NCI-H128 (cell line): ENCODE measurements around the gene GPATCH11.

Experiments used
- DNase-seq: peaks from one replicate; lab custom pipeline; 2025; ENCODE audit not compliant: unreplicated experiment; lab: John Stamatoyannopoulos, UW

GPATCH11 gene

DNA sequence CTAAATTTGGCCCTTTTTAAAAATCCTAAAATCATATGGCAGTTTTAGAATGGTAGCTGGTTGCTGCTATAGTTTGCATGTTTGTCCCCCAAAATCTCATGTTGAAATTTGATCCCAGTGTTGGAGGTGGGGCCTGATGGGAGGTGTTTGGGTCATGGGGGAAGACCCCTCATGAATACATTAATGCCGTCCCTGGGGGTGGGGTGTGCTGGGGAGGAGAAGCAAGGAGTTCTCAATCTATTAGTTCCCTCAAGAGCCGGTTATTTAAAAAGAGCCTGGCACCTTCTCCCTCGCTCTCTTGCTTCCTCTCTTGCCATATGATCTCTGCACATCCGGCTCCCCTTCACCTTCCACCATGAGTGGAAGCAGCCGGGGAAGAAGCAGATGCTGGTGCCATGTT is 20.8 kb downstream of the GPATCH11 start:
- no peak for DNase-seq

DNA sequence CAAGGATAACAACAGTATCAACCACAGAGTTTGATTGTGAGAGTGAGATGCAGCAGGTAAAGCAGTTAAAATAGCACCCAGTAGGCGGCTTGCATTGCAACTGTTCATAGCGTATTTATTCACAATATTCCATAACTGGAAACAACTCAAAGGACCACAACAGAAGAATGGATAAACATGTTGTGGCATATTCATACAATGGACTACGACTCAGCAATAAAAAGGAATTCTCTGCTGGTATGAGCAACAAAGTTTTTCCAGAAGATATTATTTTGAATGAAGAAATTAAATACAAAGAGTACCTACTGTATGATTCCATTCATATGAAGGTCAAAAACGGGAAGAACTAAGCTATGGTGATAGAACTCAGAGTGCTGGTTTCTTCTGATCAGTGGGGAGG is 25.2 kb downstream of the GPATCH11 start:
- no peak for DNase-seq

DNA sequence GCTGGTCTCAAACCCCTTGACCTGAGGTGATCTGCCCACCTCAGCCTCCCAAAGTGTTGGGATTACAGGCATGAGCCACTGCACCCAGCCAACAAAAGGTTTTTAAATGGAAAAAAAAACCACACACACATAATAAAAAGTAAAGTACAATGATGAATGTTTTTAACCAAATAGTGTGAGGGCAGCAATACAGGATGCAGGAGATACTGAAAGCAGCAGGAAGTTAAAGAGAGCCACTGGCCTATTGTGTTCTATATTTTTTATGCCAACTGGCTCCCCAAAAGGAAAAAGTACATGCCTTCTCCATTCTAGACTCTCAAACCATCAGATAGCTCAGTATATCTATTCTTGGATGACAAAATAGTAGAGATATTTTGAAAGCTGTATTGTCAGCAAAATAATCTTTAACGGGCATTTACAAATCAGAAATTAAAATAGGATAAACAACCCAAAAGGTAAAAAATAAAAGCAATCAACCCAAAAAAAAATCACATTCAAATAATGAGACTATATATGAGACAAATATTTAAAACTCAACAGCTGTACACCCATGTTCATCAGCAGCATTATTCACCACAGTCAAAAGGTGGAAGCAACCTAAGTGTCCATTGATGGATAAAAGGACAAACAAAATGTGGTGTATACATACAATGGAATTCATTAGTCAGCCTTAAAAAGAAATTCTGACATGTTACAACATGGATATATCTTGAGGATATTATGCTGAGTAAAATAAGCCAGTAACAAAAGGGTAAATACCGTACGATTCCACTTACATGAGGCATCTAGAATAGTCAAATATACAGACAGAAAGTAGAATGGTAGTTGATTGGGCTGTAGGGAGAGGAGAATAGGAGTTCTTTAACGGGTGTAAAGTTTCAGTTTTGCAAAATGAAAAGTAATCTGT is 26.2 kb downstream of the GPATCH11 start:
- DNase-seq = no peak

DNA sequence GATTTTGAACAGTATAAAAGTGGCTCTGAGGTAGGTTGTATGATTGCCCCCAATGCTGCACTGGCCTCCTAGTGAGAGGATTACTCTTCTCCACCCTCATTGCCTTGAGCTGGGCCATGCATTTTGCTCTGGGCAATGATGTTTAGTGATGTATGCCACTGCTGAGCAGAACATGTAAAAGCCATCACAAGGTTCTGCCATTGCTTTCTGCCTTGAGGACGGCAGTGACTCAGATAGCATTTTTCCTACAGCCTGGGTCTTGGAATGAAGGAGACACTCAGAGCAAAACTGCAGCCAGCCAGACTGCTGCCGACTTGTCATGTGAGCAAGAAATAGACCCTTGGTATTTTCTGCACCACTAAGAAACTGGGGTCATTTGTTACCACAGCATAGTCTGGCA is 27.6 kb downstream of the GPATCH11 start:
- no peak for DNase-seq

DNA sequence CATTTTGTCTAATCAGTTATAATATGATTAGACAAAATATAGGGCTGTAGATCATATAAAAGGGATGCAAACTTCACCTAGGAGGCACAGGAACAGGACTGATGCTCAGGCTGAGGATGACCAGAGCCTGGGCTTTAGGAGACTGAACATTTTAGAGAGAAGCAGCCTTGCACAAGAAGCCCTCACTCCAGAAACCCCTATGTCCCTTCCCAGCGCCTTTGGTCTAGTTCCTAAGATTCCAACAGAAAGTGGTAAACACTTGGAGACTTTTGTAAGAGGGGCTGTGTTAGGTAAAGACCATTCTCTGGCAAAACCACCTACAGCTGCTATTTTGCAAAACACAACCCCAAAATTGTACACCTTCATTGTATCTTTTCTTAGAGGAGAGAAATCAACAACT is 33.2 kb downstream of the GPATCH11 start:
- DNase-seq = no peak

DNA sequence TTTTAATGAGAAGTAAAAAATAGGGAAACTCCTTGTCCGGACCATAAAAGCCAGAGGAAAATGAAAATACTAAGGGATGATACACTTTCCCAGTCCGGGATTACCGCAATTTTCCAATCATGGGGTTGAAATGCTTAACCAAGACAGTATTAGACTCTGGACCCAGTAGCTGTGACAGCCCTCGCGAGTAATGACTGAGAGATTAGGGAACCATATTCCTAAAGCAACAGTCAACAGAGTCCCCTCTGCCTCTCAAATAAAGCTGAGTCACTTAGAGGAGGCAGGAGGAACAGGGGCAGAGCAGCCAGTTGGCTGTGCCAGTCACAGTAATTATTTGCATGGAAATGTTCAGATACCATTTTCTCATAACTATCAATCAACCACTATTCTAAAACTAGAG is 34.8 kb downstream of the GPATCH11 start:
- DNase-seq = no peak

DNA sequence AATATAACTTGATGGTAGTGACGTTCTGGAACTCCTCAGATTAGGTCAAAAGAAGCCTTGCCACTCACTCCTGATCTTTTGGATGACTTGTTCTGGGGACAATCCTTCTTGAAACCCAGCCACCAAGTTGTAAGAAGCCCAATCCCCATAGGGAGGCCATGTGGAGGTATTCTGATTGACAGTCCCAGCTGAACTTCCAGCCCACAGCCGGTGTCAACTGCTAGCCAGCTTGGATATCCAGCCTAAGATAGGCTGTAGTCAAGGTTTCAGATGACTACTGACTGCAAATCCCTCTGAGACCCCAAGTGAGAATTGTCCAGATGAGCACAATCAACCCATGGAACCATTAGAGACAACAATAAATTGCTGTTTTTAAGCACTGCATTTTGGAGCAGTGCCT is 41.1 kb downstream of the GPATCH11 start:
- no peak for DNase-seq

DNA sequence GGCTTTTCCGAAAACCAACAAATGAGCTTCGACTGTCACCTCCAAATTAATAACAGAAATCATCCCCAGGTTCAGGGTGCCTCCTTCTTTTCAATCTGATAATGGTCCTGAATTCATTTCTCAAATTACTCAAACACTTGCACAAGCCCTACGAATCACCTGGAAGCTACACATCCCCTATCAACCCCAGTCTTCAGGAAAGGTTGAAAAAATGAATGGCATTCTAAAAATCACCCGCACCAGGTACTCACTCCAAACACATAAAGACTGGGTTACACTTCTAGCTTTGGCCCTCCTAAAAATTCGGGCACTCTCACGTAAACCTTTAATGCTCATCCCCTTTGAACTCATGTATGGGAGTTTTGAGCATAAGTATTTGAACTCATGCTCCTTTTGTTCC is 48.6 kb downstream of the GPATCH11 start:
- DNase-seq = no peak

DNA sequence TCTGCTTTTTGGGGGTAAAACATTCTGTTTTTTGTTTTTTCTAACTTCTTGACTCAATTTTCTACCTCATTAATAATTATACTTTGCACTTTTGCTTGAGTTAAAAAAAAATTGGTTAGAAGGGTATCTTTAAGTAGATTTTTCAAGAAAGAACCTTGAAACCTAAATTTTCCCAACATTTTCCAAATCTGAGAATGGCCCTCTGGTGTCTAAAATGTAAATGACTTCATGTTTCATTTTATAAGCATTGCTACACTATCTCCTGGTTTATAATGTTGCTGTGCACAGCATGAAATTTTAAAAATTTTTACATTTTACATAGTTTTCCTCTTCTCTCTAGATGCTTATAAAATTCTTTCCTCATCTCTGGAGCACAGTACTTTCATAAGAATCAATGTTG is 58.2 kb downstream of the GPATCH11 start:
- DNase-seq = no peak

DNA sequence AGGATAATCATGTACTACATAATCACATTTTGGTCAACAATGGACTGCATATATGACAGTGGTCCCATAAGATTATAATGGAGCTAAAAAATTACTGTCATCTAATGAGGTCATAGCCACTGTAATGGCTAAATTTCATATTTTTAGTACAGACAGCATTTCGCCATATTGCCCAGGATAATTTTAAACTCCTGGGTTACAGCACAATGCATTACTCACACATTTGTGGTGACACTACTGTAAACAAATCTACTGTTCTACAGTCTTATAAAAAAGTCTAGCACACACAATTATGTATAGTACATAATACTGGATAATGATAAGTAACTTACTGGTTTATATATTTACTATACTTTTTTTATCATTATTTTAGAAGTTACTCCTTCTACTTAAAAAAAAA is 59.7 kb downstream of the GPATCH11 start:
- DNase-seq = no peak

DNA sequence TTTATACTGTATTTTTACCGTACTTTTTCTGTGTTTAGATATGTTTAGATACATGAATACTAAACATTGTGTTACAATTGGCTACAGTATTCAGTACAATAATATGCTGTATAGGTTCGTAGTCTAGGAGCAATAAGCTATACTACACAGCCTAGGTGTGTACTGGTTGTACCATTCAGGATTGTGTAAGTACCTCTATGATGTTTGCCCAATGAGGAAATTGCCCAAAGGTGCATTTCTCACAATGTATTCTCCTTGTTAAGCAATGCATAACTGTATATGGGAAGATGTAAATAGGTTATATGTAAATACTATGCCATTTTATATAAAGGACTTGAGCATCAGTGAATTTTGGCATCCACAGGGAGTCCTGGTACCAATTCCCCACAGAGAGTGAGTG is 61.7 kb downstream of the GPATCH11 start:
- DNase-seq = no peak

DNA sequence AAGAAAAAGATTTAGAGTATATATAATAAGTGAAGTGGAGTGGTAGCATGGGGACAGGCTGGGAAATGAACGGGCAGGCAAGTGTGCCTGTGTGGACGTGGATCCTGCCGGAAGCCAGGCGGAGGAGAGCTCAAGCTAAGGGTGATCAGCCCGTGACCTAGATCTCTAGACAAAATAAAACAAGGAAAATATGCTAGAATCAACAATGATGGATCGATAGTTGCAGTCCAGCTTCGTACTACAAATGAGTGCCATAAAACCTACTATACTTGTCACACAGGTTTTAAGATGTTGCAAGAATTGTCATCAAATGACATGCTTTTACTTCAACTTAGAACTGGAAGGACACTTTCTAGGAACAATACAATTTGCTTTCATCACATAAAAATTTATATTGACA is 64.0 kb downstream of the GPATCH11 start:
- no peak for DNase-seq
